Activated naive CD4-positive, alpha-beta T cell treated with anti-CD3 and anti-CD28 coated beads for 36 hours (primary cell): ENCODE measurements around the gene GH1. TPM values are rescaled to one million over a fixed set of nuclear protein-coding genes. Genes with fewer than 3 reads are reported as not detected.
"Not testable (repeated sequence)": the region's sequence is repeated elsewhere in the genome, so short reads cannot be mapped to it uniquely, and the experiment has no call there.

Source experiments
- CTCF ChIA-PET: fragments of 350-600 bp; sonication (Branson Sonifier 250); formaldehyde crosslinking; loops from one replicate; lab custom pipeline; 2021; ENCODE audit warnings: antibody characterized with exemption; lab: Charles Lee
- DNase-seq: peaks from one replicate; pipeline ENCODE4 v3.0.0-alpha.2; 2020
- H3K27ac Mint-ChIP-seq: one replicate; pipeline ENCODE4 v1.8.0; 2021; ENCODE audit warnings: mild to moderate bottlenecking, mixed read lengths
- H3K27me3 Mint-ChIP-seq: one replicate; pipeline ENCODE4 v1.8.0; 2021; ENCODE audit warnings: low read depth, mixed read lengths
- H3K36me3 Mint-ChIP-seq: one replicate; pipeline ENCODE4 v1.8.0; 2021; ENCODE audit warnings: low read depth, mixed read lengths
- H3K4me1 Mint-ChIP-seq: one replicate; pipeline ENCODE4 v1.8.0; 2021; ENCODE audit warnings: low read depth, mixed read lengths
- H3K4me3 Mint-ChIP-seq: one replicate; pipeline ENCODE4 v1.8.0; 2021; ENCODE audit warnings: mild to moderate bottlenecking, moderate library complexity, mixed read lengths
- H3K9me3 Mint-ChIP-seq: one replicate; pipeline ENCODE4 v1.8.0; 2021; ENCODE audit warnings: mixed read lengths
- intact Hi-C: fragments of 100-400 bp; cut with micrococcal nuclease; formaldehyde crosslinking; loops from one replicate; pipeline ENCODE4 v1.15.1; 2023
- total RNA-seq, 2 experiments: library from RNA; stranded (reverse); gene quantifications; one replicate each; pipeline ENCODE4 v1.2.3, GENCODE V29; 2021

The GH1 gene
- total RNA-seq: not detected

DNA sequence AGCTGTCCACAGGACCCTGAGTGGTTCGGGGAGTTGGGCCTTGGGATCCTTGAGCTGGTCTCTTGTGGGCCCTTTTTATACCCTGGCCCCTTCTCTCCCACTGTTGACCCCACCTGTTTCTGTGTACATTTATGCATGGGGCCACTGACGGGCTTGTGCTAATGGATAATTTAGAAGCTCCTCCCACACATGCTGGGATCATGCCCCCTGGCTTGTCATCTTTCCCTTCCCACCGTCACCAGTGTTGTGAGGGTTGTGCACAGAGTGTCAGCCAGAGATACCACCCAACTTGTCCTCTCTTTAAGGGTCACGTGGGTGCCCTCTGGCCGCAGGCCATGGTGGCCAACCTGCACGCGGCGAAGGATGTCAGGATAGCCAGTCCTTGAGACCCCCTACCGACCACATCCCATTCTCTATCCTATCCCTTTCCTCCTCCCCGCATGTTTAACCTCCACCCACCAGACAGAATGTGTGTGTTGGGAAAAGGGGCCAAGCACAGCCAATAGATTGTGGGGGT is at the start of gene GH1:
Gene GH1 (minus strand): TSS at position 51 of the 517 bp plus-strand sequence. CDS start 63 bp downstream, outside the sequence.
- not testable (repeated sequence) for H3K9me3 Mint-ChIP-seq, DNase-seq, H3K27ac Mint-ChIP-seq, H3K27me3 Mint-ChIP-seq, H3K4me3 Mint-ChIP-seq, H3K4me1 Mint-ChIP-seq, H3K36me3 Mint-ChIP-seq
- intact Hi-C loops: loop anchor here (1.0 kb wide), 5 partner anchors 27 to 211 kb away; partner anchors contain the start of gene ERN1
- CTCF ChIA-PET: interaction anchor here (0.7 to 5.5 kb wide), 29 partner anchors 8 to 372 kb away, joined by 3 to 91 read pairs (median 4); partner anchors contain the start of genes CD79B, CSHL1 and ICAM2

DNA sequence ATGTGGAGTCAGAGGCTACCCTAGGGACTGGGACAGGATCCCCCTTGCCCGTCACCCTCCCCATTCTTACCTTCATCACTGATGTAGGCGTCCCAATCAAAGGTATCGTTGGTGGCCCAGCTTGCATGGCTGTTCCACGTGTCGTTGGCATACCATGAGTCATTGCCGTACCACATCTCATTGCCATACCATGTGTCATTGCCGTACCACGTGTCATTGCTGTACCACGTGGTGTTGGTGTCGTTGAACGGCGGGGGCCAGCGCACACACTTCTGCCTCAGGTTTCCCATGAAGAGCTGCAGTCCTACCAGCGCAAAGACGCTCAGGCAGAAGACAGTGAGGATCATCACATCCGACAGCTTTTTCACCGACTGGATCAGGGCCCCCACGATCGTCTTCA is 49.3 kb upstream of the GH1 start:
- no peaks in the 10 kb centered on the region for H3K27me3 Mint-ChIP-seq
- H3K27ac Mint-ChIP-seq: no peak overlapping the region
- intact Hi-C loops: no loop called here

DNA sequence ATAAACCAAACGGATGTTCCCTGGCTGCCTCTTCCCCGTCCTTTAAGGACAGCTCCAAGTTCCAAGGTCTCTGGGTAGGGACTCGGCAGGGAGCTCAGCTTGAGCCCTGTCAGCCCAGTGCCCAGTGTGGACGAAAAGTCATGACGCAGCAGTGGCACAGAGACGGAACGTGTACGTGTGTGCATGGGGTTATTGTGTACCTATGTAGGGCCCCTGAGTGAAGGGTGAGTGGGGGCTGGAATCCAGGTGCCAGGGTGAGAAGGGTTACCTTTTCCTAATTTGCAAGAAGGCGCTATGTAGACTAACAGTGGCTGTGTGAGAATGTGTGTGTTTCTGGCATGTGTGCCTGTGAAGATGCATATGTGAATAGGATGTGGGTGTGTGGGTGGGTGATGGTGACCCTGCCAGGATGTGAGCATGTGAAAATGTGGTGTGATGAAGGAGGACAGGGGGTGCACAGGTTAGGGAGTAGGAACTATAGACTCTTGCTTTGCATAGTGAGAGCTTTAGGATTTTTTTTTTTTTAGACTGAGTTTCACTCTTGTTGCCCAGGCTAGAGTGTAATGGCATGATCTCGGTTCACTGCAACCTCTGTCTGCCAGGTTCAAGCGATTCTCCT is 48.1 kb upstream of the GH1 start:
- intact Hi-C loops: no loop called here
- H3K27ac Mint-ChIP-seq: no peak overlapping the region
- H3K4me3 Mint-ChIP-seq: no peak overlapping the region
- CTCF ChIA-PET: interaction anchor here (0.6 kb wide), 1 partner anchor 63 kb away, joined by 3 read pairs; no protein-coding TSS in a partner anchor
- H3K9me3 Mint-ChIP-seq: no peaks in the 10 kb centered on the region
- peaks cover 14% of the 10 kb centered on the region for H3K4me1 Mint-ChIP-seq
- no peaks in the 10 kb centered on the region for H3K36me3 Mint-ChIP-seq
- DNase-seq: peak; percentile 64
- H3K27me3 Mint-ChIP-seq: no peaks in the 10 kb centered on the region

More for the DNA sequence above, 49.3 kb upstream of the GH1 start:
- H3K36me3 Mint-ChIP-seq: no peaks in the 10 kb centered on the region
- H3K4me3 Mint-ChIP-seq: no peak overlapping the region
- peak; percentile 28 for DNase-seq
- no peaks in the 10 kb centered on the region for H3K9me3 Mint-ChIP-seq
- CTCF ChIA-PET: interaction anchor here (1.5 to 1.8 kb wide), 2 partner anchors 21 to 61 kb away, joined by 5 to 12 read pairs; no protein-coding TSS in a partner anchor
- H3K4me1 Mint-ChIP-seq: peaks cover 14% of the 10 kb centered on the region

DNA sequence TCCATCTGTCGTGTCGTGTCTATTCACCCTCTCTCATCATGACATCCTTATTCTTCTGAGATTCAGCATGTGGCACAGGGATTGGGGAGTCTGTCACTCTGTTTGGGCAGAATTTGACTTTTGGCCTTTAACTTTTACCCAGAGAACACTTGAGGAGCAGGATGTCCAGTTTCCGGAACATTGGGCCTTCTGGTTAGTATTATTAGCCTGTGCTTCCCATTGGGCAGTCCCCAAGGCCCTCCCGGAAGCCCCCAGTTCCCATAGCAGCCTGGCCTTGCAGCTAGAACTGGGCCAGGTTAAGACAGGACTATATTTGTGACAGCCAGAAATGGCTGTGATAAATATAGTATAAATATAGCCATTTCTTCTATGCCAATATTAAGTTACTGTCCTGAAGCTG is 44.5 kb upstream of the GH1 start:
- peaks cover 13% of the 10 kb centered on the region for H3K4me1 Mint-ChIP-seq
- CTCF ChIA-PET: interaction anchor here (0.6 to 8.2 kb wide), 2 partner anchors 16 to 55 kb away, joined by 4 to 39 read pairs; no protein-coding TSS in a partner anchor
- no peak overlapping the region for H3K4me3 Mint-ChIP-seq
- no peak for DNase-seq
- H3K27me3 Mint-ChIP-seq: no peaks in the 10 kb centered on the region
- intact Hi-C loops: no loop called here
- no peak overlapping the region for H3K27ac Mint-ChIP-seq
- H3K9me3 Mint-ChIP-seq: no peaks in the 10 kb centered on the region
- no peaks in the 10 kb centered on the region for H3K36me3 Mint-ChIP-seq

DNA sequence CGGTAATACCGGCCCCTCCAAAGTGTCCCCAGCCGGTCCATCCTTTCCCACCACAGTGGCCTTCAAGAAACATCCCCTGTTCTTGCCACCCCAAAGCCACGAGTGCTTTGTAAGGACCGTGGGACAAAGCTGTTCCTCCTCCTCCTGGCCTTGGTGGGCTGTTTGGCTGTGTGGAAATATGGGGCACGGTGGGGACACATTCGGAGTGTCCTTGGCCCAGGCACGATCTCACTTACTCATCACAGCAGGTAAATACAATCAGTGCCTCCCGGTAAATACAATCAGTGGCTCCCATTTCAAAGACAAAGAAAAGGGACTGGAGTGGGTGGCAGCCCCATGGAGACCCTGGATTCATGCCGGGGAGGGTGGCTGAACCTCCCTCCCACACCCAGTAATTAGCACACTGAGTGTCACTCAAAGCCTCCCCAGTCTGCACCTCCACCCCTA is 43.7 kb upstream of the GH1 start:
- no peaks in the 10 kb centered on the region for H3K9me3 Mint-ChIP-seq
- peaks cover 11% of the 10 kb centered on the region for H3K4me1 Mint-ChIP-seq
- no peak overlapping the region for H3K4me3 Mint-ChIP-seq
- no peaks in the 10 kb centered on the region for H3K36me3 Mint-ChIP-seq
- intact Hi-C loops: no loop called here
- H3K27me3 Mint-ChIP-seq: no peaks in the 10 kb centered on the region
- DNase-seq: no peak
- CTCF ChIA-PET: interaction anchor here (8.2 kb wide), 1 partner anchor 16 kb away, joined by 39 read pairs; no protein-coding TSS in a partner anchor
- H3K27ac Mint-ChIP-seq: no peak overlapping the region

DNA sequence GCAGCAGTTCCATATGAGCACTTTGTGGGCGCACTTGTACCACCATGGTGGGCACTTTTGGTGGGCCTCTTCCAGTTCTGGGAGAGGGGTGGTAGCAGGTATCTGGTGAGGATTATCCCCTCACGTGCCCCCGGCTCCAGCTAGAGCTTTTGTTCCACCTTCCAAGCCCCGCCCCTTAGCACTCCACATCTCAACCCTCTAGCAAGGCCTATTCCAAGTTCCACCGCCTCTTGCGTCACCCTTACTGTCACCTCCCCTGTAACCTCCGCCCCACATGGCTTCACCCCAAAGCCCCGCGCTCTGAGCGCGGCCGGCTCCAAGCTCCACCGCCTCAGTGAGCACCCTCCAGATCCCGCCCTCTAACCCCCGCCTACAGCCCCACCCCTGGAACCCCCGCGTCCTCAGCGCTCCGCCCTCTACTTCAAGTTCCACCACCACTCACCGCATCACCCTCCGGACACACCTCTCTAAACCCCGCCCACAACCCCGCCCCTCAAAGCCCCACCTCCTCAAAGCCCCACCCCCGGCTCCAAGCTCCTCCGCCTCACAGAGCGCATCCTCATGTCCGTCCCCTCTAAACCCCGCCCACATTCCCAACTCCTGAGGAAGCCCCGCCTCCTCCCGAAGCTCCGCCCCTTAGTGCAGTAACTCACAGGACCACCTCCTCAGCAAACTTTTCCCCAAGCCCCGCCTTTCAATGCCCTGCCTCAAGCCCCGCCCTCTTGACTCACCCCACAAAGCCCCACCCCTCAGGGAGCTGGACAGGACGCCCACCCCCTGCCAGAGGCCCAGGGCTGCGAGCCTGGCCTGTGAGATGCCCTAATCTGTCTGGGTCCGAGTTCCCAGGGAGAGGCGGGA is 42.9 kb upstream of the GH1 start:
- intact Hi-C loops: no loop called here
- Mint-ChIP-seq H3K4me1 (peaks cover 4% of the 10 kb centered on the region), H3K27me3 (no peaks in the 10 kb centered on the region), H3K27ac (no peak overlapping the region), H3K36me3 (no peaks in the 10 kb centered on the region), H3K9me3 (no peaks in the 10 kb centered on the region), H3K4me3 (peak overlapping the region; percentile 57)
- peak; percentile 59 for DNase-seq
- CTCF ChIA-PET: interaction anchor here (8.2 kb wide), 1 partner anchor 15 kb away, joined by 39 read pairs; no protein-coding TSS in a partner anchor

DNA sequence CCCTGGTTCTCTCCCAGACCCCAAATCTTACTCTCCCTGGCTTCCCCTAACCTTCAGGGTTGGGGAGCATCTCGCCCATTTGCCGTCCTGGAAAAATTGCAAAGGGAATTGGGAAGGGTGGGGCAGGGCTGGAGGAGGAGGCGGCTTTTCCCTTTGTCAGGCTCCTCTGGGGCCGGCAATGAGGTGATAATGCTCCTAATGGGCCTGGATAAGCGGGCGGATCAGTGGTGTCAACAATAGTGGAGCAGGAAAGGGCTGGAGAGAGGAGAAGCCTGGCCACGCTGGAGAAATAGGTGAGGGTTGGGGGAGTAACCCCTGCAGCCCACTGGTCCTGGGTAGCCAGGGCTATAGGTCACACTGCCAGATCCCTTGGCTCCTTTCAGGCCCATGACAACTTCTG is 41.8 kb upstream of the GH1 start:
- H3K36me3 Mint-ChIP-seq: no peaks in the 10 kb centered on the region
- no peak for DNase-seq
- no peaks in the 10 kb centered on the region for H3K9me3 Mint-ChIP-seq
- CTCF ChIA-PET: interaction anchor here (8.2 kb wide), 1 partner anchor 14 kb away, joined by 39 read pairs; no protein-coding TSS in a partner anchor
- H3K27me3 Mint-ChIP-seq: no peaks in the 10 kb centered on the region
- H3K4me3 Mint-ChIP-seq: no peak overlapping the region
- H3K27ac Mint-ChIP-seq: no peak overlapping the region
- H3K4me1 Mint-ChIP-seq: peaks cover 2% of the 10 kb centered on the region
- intact Hi-C loops: no loop called here

DNA sequence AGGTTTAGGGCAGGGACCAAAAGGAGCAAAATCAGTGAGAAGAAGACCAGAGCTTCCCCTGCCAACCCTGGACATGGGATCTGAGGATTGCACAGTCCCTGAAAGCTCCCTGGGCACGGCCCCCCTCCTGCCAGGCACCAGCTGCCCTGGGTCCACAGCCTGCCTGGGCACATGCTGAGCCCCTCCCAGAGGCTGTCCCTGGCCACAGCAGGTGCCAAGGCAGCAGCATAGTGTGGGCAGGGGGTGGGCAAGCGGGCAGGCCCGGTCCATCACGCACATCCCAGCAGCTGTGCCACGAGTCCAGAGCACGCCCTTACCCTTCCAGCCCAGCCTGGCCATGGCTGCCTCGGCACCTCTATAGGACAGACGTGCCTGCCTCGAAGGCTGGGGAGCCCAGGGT is 41.4 kb upstream of the GH1 start:
- H3K27me3 Mint-ChIP-seq: no peaks in the 10 kb centered on the region
- H3K4me1 Mint-ChIP-seq: peaks cover 2% of the 10 kb centered on the region
- intact Hi-C loops: no loop called here
- no peak overlapping the region for H3K27ac Mint-ChIP-seq
- no peaks in the 10 kb centered on the region for H3K9me3 Mint-ChIP-seq
- CTCF ChIA-PET: interaction anchor here (8.2 kb wide), 1 partner anchor 13 kb away, joined by 39 read pairs; no protein-coding TSS in a partner anchor
- no peaks in the 10 kb centered on the region for H3K36me3 Mint-ChIP-seq
- DNase-seq: no peak
- H3K4me3 Mint-ChIP-seq: no peak overlapping the region

DNA sequence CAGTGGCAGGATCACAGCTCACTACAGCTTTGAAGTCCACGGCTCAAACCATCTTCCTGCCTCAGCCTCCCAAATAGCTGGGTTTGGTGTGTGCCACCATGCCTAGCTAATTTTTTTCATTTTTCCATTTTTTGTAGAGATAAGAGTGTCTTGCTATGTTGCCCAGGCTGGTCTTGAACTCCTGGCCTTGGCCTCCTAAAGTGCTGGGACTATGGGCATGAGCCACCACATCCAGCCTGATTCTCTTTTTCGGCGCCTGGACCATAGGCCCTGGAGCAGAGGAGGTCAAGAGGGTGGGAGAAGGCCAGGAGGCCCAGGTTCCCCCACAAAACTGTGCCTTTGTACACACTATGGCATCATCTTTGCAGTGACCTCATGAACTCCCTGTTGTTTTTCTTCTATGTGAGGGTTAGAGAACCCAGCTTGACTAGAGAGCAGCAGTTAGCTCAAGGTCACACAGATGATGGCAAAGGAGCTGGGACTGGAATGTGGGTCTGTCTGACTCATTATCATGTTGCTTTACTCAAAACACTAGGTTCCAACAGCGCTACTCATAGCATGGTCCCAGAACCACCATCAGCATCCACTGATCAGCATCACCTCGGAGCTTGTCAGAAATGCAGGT is 37.8 kb upstream of the GH1 start:
- Mint-ChIP-seq H3K27me3 (no peaks in the 10 kb centered on the region), H3K4me3 (no peak overlapping the region)
- intact Hi-C loops: no loop called here

DNA sequence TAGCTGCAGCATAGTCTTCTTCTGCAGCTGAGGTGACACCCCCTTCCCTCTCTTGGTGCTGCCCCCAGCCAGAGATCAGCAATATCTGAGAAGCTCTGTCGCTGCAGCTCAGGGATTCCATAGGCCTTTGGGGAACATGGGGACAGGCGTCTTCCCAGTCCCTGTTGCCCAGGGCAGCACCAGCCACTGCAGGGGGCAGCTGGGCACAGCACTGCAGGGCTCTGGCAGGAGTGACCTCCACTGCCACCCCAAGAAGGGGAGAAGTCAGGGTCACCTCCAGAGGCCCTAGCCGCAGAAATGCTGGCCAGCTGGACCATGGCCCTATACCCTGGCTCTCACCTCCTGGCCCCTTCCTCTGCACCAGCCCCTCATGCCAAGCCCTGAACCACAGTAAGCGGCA is 37.2 kb upstream of the GH1 start:
- H3K4me3 Mint-ChIP-seq: no peak overlapping the region
- no peak overlapping the region for H3K27ac Mint-ChIP-seq
- H3K9me3 Mint-ChIP-seq: no peaks in the 10 kb centered on the region
- intact Hi-C loops: no loop called here
- H3K4me1 Mint-ChIP-seq: peaks cover 21% of the 10 kb centered on the region
- DNase-seq: no peak
- CTCF ChIA-PET: interaction anchor here (1.1 to 8.2 kb wide), 3 partner anchors 9 to 44 kb away, joined by 4 to 39 read pairs (median 5); partner anchors contain the start of gene CSHL1
- no peaks in the 10 kb centered on the region for H3K27me3 Mint-ChIP-seq
- no peaks in the 10 kb centered on the region for H3K36me3 Mint-ChIP-seq

More for the DNA sequence above, 37.8 kb upstream of the GH1 start:
- Mint-ChIP-seq H3K4me1 (peaks cover 21% of the 10 kb centered on the region), H3K27ac (no peak overlapping the region), H3K36me3 (no peaks in the 10 kb centered on the region), H3K9me3 (no peaks in the 10 kb centered on the region)
- DNase-seq: no peak
- CTCF ChIA-PET: interaction anchor here (0.5 to 8.2 kb wide), 5 partner anchors 10 to 62 kb away, joined by 4 to 39 read pairs (median 5); partner anchors contain the start of gene CSHL1

DNA sequence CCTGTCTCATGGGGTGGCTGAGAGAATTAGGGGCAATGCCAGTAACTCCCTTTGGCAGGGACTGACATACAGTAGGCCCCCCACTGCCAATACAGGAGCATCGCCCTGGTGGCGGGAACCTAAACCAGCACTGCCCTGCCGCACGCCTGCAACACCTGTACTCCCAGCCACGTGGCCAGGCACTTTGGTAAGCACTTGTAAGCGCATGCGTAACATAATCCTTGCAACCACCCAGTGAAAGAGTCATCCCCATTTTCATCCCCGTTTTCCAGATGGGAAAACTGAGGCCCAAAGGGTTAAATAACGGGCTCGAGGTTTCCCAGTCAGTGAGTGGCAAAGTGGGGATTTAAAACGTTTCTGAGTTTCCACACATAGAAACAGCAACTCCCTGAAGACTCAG is 36.6 kb upstream of the GH1 start:
- no peaks in the 10 kb centered on the region for H3K36me3 Mint-ChIP-seq
- H3K27ac Mint-ChIP-seq: no peak overlapping the region
- H3K27me3 Mint-ChIP-seq: no peaks in the 10 kb centered on the region
- peaks cover 21% of the 10 kb centered on the region for H3K4me1 Mint-ChIP-seq
- intact Hi-C loops: no loop called here
- H3K4me3 Mint-ChIP-seq: no peak overlapping the region
- CTCF ChIA-PET: interaction anchor here (0.6 to 8.2 kb wide), 5 partner anchors 9 to 44 kb away, joined by 3 to 42 read pairs (median 5); partner anchors contain the start of genes CSHL1 and GH1
- no peak for DNase-seq
- no peaks in the 10 kb centered on the region for H3K9me3 Mint-ChIP-seq
